Activated T-cell treated with anti-CD3 and anti-CD28 coated beads for 4 hours (primary cell): ENCODE data around the gene GLYATL1.

ENCODE experiments used
- DNase-seq: peaks from one replicate; pipeline ENCODE4 v3.0.0-alpha.2; 2020

The GLYATL1 gene

GRCh38 chr11:58927393-58928106 is 11.7 kb upstream of the GLYATL1 start:
- DNase-seq = no peak

GRCh38 chr11:58928107-58928499 is 11.2 kb upstream of the GLYATL1 start:
- DNase-seq = no peak

- no peak for DNase-seq
Measured at GRCh38 chr11:58928691-58929090, 10.6 kb upstream of the GLYATL1 start.

- no peak for DNase-seq
Measured at GRCh38 chr11:58930926-58931325, 8.4 kb upstream of the GLYATL1 start.

GRCh38 chr11:58933661-58934060 is 5.6 kb upstream of the GLYATL1 start:
- DNase-seq = no peak

- no peak for DNase-seq
Measured at GRCh38 chr11:58934945-58935513, 4.3 kb upstream of the GLYATL1 start.

- no peak for DNase-seq
Measured at GRCh38 chr11:58938398-58938797, 890 bp upstream of the GLYATL1 start.

- no peak for DNase-seq
Measured at GRCh38 chr11:58940028-58940427, 740 bp downstream of the GLYATL1 start.

GRCh38 chr11:58941838-58942237 is 2.5 kb downstream of the GLYATL1 start:
- no peak for DNase-seq

GRCh38 chr11:58945663-58946062 is 6.4 kb downstream of the GLYATL1 start:
- DNase-seq = no peak

- no peak for DNase-seq
Measured at GRCh38 chr11:58949184-58949583, 9.9 kb downstream of the GLYATL1 start.

- no peak for DNase-seq
Measured at GRCh38 chr11:58957922-58958321, 18.6 kb downstream of the GLYATL1 start.

GRCh38 chr11:58958500-58958899 is 19.2 kb downstream of the GLYATL1 start:
- DNase-seq = no peak

GRCh38 chr11:58963551-58964104 is 24.3 kb downstream of the GLYATL1 start:
- DNase-seq = no peak

- DNase-seq = no peak
Measured at GRCh38 chr11:58965246-58965985, 26.1 kb downstream of the GLYATL1 start.

- no peak for DNase-seq
Measured at GRCh38 chr11:58968251-58968711, 29.0 kb downstream of the GLYATL1 start.

GRCh38 chr11:58977470-58977869 is 38.2 kb downstream of the GLYATL1 start:
- DNase-seq = no peak

GRCh38 chr11:58979222-58979621 is 39.9 kb downstream of the GLYATL1 start:
- DNase-seq = no peak

GRCh38 chr11:58980159-58980843 is 41.0 kb downstream of the GLYATL1 start:
- DNase-seq = no peak

- no peak for DNase-seq
Measured at GRCh38 chr11:58992489-58992888, 53.2 kb downstream of the GLYATL1 start.

GRCh38 chr11:58994171-58994570 is 54.9 kb downstream of the GLYATL1 start:
- DNase-seq = no peak

- DNase-seq = no peak
Measured at GRCh38 chr11:58998480-58999290, 59.4 kb downstream of the GLYATL1 start.
